Fibroblast of skin of right quadriceps (primary cell): ENCODE data around the gene SH2D7.
"Not testable (repeated sequence)": the region's sequence is repeated elsewhere in the genome, so short reads cannot be mapped to it uniquely, and the experiment has no call there.

Experiments used
- DNase-seq: peaks from one replicate; pipeline ENCODE4 v3.0.0-alpha.2; 2013

SH2D7 gene

DNA sequence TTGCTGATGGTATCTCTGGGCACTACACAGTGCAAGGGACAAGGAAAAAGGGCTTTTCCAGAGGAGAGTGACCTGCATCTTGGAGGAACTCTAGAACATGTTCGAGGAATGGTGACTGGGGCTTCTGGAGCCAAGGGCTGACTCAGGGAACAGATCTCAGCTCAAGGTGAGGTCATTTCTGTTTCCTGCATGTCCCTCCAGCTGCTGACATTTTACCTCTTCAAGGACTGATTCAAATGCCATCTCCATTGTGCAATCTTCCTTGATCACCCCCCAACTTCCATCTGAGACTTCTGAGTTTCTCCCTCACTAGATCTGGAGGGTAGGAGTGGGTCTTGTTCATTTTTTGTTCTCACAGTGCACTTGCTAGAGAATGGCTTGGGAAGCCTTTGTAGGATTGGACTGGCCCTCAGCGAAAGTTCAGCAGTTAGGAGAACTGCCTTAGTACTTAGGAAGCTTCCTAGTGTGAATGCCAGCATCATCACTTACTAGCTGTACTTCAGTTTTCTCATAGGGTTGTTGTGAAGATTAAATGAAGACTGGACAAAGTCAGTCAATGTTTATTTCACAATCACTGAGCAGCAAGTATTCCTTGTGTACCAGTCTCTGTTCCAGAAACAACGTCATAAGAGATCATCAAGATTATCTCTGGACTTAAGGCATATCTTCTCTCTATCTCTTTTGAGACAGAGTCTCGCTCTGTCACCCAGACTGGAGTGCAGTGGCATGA, 54.2 kb downstream of the SH2D7 start:
- no peak for DNase-seq

GRCh38 chr15:78147566-78147965, 55.2 kb downstream of the SH2D7 start:
- no peak for DNase-seq

DNA sequence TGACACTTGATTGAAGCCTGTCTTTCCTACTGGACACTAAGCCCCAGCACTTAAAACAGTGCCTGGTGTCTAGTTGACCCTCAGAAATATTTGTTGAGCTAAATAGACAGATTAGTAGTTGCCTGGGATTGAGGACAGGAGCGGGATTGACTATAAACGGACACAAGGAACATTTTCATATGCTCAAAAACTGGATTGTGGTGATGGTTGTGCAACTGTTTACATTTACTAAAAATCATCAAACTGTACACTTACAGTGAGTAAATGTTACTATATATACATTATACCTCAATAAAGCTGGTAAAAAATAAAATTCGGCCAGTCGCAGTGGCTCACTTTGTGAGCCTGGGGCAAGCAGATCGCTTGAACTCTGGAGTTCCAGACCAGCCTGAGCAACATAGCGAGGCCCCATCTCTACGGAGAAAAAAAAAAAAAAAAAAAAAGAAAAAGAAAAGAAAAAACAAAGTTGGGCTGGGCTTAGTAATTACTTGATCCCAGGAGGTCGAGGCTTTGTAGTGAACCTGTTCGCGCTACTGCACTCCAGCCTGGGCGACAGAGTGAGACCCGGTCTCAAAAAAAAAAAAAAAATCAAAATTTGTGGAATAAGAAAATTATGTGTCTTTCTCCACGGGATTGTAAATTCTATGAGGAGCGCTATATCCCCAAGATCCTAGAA, 56.2 kb downstream of the SH2D7 start:
- DNase-seq: no peak

DNA sequence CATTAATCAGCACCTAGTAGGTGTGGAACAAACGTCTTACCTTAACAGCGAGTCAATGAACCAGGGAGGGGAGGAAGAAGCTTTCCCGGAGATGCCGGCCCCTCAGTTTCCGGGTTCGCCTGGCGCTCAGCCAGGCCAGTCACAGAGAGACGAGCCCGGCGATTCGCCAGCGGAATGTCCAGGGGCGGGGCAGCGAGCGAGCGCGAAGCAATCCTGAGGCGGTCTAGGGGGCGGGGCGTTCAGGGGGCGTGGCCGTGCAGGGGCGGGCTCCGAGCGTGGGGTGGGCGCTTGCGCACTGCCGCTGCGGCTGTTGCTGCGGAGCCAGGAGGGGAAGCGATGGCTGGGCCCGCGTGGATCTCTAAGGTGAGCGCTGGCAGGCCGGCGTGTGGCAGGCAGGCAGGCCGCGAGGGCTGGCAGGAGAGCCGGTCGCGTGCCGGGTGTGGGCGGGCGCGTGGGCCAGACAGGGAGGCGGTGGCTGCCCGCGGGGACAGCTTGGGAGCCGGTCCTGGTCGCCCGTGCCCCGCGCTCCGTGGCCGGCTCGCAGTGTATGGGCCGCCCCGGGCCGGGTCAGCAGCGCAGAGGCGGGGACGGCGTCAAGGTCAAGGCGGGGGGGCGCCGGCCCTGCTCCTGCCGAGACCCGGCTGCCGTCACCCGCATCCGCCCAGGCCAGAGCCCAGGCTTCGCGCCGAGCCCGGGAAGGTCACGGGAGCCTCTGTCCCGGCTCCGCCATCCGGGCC, 56.9 kb downstream of the SH2D7 start, which contains the start of gene IDH3A:
TSS of gene IDH3A (plus strand) at position 295 of the 737 bp plus-strand sequence. CDS start at position 337, 42 bp downstream.
- peak; percentile 96 for DNase-seq

GRCh38 chr15:78149805-78150751, 57.7 kb downstream of the SH2D7 start:
- peak; percentile 18 for DNase-seq

GRCh38 chr15:78151075-78151474, 58.7 kb downstream of the SH2D7 start:
- DNase-seq: not testable (repeated sequence)
